Nephron progenitor cell (in vitro differentiated cells): ENCODE measurements around the gene DDX17.

ENCODE experiments used
- DNase-seq: peaks from one replicate; pipeline ENCODE4 v3.0.0; 2021
- H3K27ac Mint-ChIP-seq: 2 replicates; pipeline ENCODE4 v1.8.0; 2021; ENCODE audit warnings: mild to moderate bottlenecking, moderate library complexity, mixed read lengths
- H3K27me3 Mint-ChIP-seq: 2 replicates; pipeline ENCODE4 v1.8.0; 2021; ENCODE audit warnings: mild to moderate bottlenecking, low read depth, mixed read lengths; ENCODE audit not compliant: poor library complexity
- H3K36me3 Mint-ChIP-seq: 2 replicates; pipeline ENCODE4 v1.8.0; 2021; ENCODE audit warnings: low read depth, mixed read lengths
- H3K4me1 Mint-ChIP-seq: 2 replicates; pipeline ENCODE4 v1.8.0; 2021; ENCODE audit warnings: mixed read lengths
- H3K4me3 Mint-ChIP-seq: 2 replicates; pipeline ENCODE4 v1.8.0; 2021; ENCODE audit warnings: mild to moderate bottlenecking, moderate library complexity, mixed read lengths
- H3K9me3 Mint-ChIP-seq: 2 replicates; pipeline ENCODE4 v1.8.0; 2021; ENCODE audit warnings: mild to moderate bottlenecking, moderate library complexity, mixed read lengths
- TF ChIP-seq, protein P1 (sequence below): fragments of 200-600 bp; sonication (generic); IDR thresholded peaks from 2 replicates; pipeline ENCODE4 v1.5.0; 2021; ENCODE audit warnings: antibody characterized with exemption

The DDX17 gene

GRCh38 chr22:38454353-38455075 lies 51.6 kb downstream of the DDX17 start:
- peak overlapping the region; percentile 81 for H3K4me3 Mint-ChIP-seq
- DNase-seq: peak; percentile 56
- H3K9me3 Mint-ChIP-seq: no peaks in the 10 kb centered on the region
- peaks cover 63% of the 10 kb centered on the region for H3K27me3 Mint-ChIP-seq
- no peaks in the 10 kb centered on the region for H3K36me3 Mint-ChIP-seq
- H3K27ac Mint-ChIP-seq: no peak overlapping the region
- TF ChIP-seq, protein P1, sequence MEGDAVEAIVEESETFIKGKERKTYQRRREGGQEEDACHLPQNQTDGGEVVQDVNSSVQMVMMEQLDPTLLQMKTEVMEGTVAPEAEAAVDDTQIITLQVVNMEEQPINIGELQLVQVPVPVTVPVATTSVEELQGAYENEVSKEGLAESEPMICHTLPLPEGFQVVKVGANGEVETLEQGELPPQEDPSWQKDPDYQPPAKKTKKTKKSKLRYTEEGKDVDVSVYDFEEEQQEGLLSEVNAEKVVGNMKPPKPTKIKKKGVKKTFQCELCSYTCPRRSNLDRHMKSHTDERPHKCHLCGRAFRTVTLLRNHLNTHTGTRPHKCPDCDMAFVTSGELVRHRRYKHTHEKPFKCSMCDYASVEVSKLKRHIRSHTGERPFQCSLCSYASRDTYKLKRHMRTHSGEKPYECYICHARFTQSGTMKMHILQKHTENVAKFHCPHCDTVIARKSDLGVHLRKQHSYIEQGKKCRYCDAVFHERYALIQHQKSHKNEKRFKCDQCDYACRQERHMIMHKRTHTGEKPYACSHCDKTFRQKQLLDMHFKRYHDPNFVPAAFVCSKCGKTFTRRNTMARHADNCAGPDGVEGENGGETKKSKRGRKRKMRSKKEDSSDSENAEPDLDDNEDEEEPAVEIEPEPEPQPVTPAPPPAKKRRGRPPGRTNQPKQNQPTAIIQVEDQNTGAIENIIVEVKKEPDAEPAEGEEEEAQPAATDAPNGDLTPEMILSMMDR: no peak
- peaks cover 53% of the 10 kb centered on the region for H3K4me1 Mint-ChIP-seq

DNA sequence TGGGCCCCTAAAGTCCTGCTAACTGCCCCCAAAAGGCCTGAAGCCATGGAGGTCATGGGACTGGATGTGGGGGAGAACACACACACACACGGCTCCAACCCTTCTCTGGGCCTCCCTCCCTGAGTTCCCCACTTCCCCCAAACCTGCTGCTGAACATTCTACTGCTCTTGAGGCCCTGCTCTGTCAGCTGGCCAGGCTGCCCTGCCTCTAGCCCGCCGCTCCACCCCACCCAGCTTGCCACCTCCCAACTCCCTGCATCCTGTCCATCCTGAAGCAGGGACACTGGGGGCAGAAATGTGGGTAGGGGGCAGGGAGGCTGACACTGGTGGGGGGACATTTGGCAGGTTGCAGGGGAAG lies 52.1 kb downstream of the DDX17 start:
- H3K4me3 Mint-ChIP-seq: peak overlapping the region; percentile 81
- H3K9me3 Mint-ChIP-seq: no peaks in the 10 kb centered on the region
- H3K27me3 Mint-ChIP-seq: peaks cover 67% of the 10 kb centered on the region

DNA sequence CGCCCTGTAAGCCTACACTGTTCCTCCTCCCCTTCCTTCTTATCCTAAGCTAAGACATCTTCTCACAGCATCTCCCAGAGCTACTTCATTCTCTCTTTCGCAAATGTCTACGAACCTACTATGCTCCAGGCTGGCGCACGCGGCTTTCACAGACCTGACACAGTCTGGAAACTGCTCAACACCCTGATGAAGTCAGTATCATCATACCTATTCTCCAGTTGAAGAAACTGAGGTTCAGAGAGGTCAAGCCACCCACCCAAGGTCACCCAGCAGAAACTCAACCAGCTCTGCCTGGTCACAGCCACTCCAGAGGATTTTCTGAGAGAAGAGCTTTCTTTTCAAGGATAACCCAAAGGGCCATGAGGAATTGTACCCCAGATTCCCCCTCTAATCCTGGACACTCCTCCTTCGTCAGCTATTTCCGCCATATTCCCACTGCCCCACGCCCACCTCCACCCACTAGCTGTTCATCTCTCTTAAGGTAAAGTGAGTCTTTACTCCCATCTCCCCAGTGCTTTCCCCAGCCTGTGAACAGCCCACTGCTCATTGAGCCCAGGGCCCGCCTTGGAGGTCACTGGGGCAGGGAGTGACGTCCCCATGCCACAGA lies 52.9 kb downstream of the DDX17 start:
- TF ChIP-seq, protein P1: no peak
- Mint-ChIP-seq H3K4me1 (peaks cover 42% of the 10 kb centered on the region), H3K36me3 (no peaks in the 10 kb centered on the region), H3K27me3 (peaks cover 65% of the 10 kb centered on the region), H3K9me3 (no peaks in the 10 kb centered on the region), H3K4me3 (peak overlapping the region; percentile 55), H3K27ac (no peak overlapping the region)
- no peak for DNase-seq

More for the DNA sequence above, 52.1 kb downstream of the DDX17 start:
- Mint-ChIP-seq H3K36me3 (no peaks in the 10 kb centered on the region), H3K27ac (no peak overlapping the region), H3K4me1 (peaks cover 48% of the 10 kb centered on the region)
- DNase-seq: no peak
- TF ChIP-seq, protein P1: no peak

- no peak for DNase-seq
- H3K27ac Mint-ChIP-seq: no peak overlapping the region
Observed at GRCh38 chr22:38452373-38453065, 53.6 kb downstream of the DDX17 start.

DNA sequence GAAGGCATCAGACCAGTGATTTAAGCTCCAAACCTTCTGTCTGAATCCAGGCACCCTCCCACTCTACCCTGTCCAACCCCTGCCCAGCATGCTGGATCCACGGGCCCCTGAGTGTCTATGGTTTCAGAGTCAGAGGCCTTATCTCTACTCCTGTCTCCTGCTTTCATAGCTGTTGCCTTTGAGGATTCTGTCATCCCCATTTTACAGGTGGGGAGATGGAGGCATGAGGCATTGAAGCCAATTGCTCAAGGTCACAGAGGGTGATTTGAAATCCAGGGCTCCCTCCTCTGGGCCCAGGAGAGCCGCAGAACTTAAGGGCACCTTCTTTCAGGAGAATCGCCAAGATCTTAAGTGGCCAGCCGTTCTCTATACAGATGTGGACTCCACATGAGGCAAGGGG lies 54.2 kb downstream of the DDX17 start:
- H3K27me3 Mint-ChIP-seq: peaks cover 60% of the 10 kb centered on the region
- H3K27ac Mint-ChIP-seq: no peak overlapping the region
- H3K36me3 Mint-ChIP-seq: no peaks in the 10 kb centered on the region
- DNase-seq: no peak
- peaks cover 29% of the 10 kb centered on the region for H3K4me1 Mint-ChIP-seq
- H3K4me3 Mint-ChIP-seq: no peak overlapping the region
- H3K9me3 Mint-ChIP-seq: no peaks in the 10 kb centered on the region
- TF ChIP-seq, protein P1: no peak

More at GRCh38 chr22:38452373-38453065, 53.6 kb downstream of the DDX17 start:
- H3K27me3 Mint-ChIP-seq: peaks cover 63% of the 10 kb centered on the region
- TF ChIP-seq, protein P1: no peak
- no peaks in the 10 kb centered on the region for H3K36me3 Mint-ChIP-seq
- H3K9me3 Mint-ChIP-seq: no peaks in the 10 kb centered on the region
- H3K4me1 Mint-ChIP-seq: peaks cover 36% of the 10 kb centered on the region
- H3K4me3 Mint-ChIP-seq: peak overlapping the region; percentile 55
